Measurements from ENCODE around the gene ATP5IF1. TPM values are rescaled to one million over a fixed set of nuclear protein-coding genes. Genes with fewer than 3 reads are reported as not detected.
A peak's percentile ranks its signal among the peaks of the same experiment; 100 is the strongest.

Gene ATP5IF1
- total RNA-seq, 4 donors from 2014 or later, result 125 to 333 (median 193) TPM

DNA sequence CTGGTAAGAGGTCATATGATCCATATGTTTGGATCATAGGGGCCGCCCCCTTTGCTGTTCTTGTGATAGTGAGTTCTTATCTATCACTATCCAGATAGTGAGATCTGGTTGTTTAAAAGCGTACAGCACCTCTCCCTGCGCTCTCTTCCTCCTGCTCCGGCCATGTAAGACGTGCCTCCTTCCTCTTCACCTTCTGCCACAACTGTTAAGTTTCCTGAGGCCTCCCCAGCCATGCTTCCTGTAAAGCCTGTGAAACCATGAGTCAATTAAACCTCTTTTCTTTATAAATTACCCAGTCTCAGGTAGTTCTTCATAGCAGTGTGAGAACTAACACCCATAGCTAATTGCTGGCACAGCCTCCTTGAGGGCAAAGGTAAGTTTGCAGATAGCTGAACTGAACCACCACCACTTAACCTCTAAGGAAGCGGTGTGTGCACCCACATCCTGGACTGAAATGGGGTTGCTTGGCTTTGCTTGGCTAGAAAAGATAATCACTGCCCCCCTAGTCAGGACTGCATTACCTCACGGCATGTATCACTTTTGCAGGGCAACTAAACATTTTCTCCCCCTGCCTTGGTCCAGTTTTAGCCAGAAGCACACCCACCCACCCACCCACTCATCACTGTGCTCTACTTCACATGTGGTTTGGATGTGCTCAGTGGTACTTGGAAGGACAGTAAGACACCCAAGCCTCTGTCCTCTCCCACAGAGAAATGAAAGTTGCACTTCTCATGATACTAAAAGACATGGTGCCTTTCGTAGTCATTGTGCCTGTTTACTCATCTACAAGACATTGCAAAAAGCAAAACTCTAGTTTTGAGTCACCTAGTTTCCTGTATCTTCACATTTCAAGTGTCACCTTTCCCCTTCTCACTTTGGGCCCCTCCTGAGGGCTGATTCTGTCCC, 36.3 kb upstream of the ATP5IF1 start:
- in situ Hi-C loops (cut with MboI; ENCODE audit: low sequenced_read_pairs in 4 of 4) (loop anchor here in 1 of 4 donors (10.0 kb wide), 1 partner anchor 105 kb away; no protein-coding TSS in a partner anchor), intact Hi-C loops (cut with DNase I; ENCODE audit: low total_unique reads) (no loop called here)
- Histone ChIP-seq H3K27ac (no peak overlapping the region), H3K36me3 (peaks cover 12 to 62% of the 10 kb centered on the region in 2 donors), H3K4me1 (no peaks in the 10 kb centered on the region), H3K4me3 (no peak overlapping the region), H3K27me3 (no peaks in the 10 kb centered on the region), H3K9me3 (no peaks in the 10 kb centered on the region)
- TF ChIP-seq POLR2A (IDR thresholded peaks at IDR 0.05), result no peak
- no peak for TF ChIP-seq CTCF (IDR thresholded peaks at IDR 0.05 in 4 of 5, conservative IDR thresholded peaks at IDR 0.05 in 1 of 5)
- DNase-seq, result no peak
- no peak for ATAC-seq

DNA sequence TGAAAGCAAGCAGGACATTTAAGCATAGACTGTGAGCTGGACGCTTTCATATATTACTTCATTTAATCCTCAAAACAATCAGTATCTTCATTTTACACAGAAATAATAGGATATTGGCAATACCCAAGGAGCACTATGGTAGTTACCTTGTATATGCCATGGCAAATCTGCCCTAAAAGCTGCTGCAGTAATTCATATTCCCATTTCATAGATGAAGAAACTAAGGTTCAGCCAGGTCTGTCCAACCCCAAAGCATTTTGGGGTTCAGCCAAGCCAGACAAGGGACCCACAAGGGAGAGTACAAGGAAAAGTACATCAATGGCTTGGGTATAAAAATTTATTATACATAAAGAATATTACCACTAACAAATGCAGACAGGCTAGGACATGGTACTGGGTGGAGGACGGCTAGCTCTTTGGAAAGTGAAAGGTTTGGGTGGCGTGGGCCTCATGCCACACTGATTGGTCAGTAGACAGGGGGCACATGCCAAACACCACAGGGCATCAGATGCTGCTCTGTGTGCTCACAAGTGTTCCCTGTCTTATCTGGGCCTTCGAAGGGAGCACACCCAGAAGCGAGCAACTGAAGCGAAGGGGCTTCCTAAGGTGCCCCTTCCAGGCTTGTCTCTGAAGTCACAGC, 35.6 kb upstream of the ATP5IF1 start:
- no peak for TF ChIP-seq POLR2A (IDR thresholded peaks at IDR 0.05)
- TF ChIP-seq CTCF (IDR thresholded peaks at IDR 0.05 in 4 of 5, conservative IDR thresholded peaks at IDR 0.05 in 1 of 5), result no peak
- in situ Hi-C loops (cut with MboI; ENCODE audit: low sequenced_read_pairs in 4 of 4), result loop anchor here in 1 of 4 donors (10.0 kb wide), 1 partner anchor 106 kb away; no protein-coding TSS in a partner anchor

DNA sequence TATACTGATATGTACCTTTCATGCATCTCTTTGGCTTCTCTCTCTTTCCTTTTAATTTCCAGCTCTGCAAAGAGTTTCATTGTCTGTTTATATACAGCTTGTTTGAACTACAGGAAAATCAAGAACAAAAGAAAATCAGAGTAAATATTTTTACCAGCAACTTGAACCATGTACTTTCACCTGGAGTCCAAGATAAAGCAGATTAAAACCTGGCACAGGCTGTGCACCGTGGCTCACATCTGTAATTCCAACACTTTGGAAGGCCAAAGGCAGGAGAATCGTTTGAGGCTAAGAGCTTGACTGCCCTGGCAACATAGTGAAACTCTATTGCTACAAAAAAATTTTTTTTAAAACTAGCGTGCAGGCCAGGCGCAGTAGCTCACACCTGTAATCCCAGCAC, 30.7 kb upstream of the ATP5IF1 start:
- in situ Hi-C loops (cut with MboI; ENCODE audit: low sequenced_read_pairs in 4 of 4), result loop anchor here in 2 of 4 donors (5.0 to 10.0 kb wide), 2 partner anchors 110 to 113 kb away; no protein-coding TSS in a partner anchor
- Histone ChIP-seq H3K27ac (no peak overlapping the region), H3K9me3 (no peaks in the 10 kb centered on the region), H3K27me3 (no peaks in the 10 kb centered on the region), H3K36me3 (peaks cover 5 to 87% of the 10 kb centered on the region in 2 donors), H3K4me3 (no peak overlapping the region), H3K4me1 (peaks cover 12 to 18% of the 10 kb centered on the region in 2 donors)
- TF ChIP-seq CTCF (IDR thresholded peaks at IDR 0.05 in 4 of 5, conservative IDR thresholded peaks at IDR 0.05 in 1 of 5) (no peak), POLR2A (IDR thresholded peaks at IDR 0.05) (no peak)
- ATAC-seq, result no peak
- intact Hi-C loops (cut with DNase I; ENCODE audit: low total_unique reads), result no loop called here
- DNase-seq, result no peak

More for the DNA sequence above, 35.6 kb upstream of the ATP5IF1 start:
- H3K36me3 ChIP-seq, result peaks cover 12 to 70% of the 10 kb centered on the region in 2 donors
- H3K4me1 ChIP-seq, result no peaks in the 10 kb centered on the region
- intact Hi-C loops (cut with DNase I; ENCODE audit: low total_unique reads), result no loop called here
- no peak overlapping the region for H3K27ac ChIP-seq
- H3K4me3 ChIP-seq, result no peak overlapping the region
- no peaks in the 10 kb centered on the region for H3K9me3 ChIP-seq
- no peaks in the 10 kb centered on the region for H3K27me3 ChIP-seq
- ATAC-seq, result no peak
- DNase-seq, result no peak

DNA sequence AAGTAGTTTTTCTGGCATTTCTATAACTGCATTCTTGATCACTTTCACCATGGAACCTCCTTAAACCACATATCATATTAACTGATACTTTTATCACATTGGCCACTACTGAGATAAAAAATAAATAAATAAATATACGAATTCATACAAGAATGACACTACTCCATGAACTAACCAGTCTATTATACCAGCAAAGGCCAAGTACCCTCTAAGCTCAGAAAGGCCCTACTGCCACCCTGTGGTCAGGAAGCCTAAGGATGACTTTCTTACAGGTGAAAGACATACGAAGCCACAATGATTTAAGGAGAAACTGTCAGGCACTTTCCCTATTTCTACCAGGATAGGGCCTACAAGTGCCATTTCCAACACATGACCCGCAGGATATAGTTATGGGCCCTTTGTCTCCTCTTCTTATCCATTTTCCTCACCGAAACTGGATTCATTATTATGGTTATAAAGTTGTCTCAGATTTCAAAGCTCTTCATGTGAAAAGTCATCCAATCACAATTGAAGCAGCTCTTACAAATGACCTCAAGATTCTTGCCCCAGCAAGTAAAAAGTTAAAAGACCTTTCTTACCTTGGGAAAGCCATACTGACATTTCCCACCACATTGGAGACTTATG, 27.0 kb upstream of the ATP5IF1 start:
- intact Hi-C loops (cut with DNase I; ENCODE audit: low total_unique reads) (loop anchor here (1.0 kb wide), 1 partner anchor 118 kb away; no protein-coding TSS in a partner anchor), in situ Hi-C loops (cut with MboI; ENCODE audit: low sequenced_read_pairs in 4 of 4) (loop anchor here in 2 of 4 donors (5.0 to 10.0 kb wide), 2 partner anchors 114 to 117 kb away; no protein-coding TSS in a partner anchor)
- Histone ChIP-seq H3K27me3 (no peaks in the 10 kb centered on the region), H3K27ac (peak overlapping the region; percentile 51 to 76 (median 72)), H3K4me1 (peaks cover 29 to 36% of the 10 kb centered on the region in 2 donors), H3K4me3 (no peak overlapping the region), H3K36me3 (peaks cover 4 to 72% of the 10 kb centered on the region in 2 donors), H3K9me3 (no peaks in the 10 kb centered on the region)
- peak; percentile 82 to 84 for ATAC-seq
- DNase-seq, result peak in 1 of 2 donors; percentile 59
- TF ChIP-seq CTCF (IDR thresholded peaks at IDR 0.05 in 4 of 5, conservative IDR thresholded peaks at IDR 0.05 in 1 of 5) (peak; percentile 52 to 71 (median 64)), POLR2A (IDR thresholded peaks at IDR 0.05) (no peak)
